GM19043 (cell line): ENCODE results near the gene MIDN.
A peak's percentile ranks its signal among the peaks of the same experiment; 100 is the strongest.
"Not testable (repeated sequence)": the region's sequence is repeated elsewhere in the genome, so short reads cannot be mapped to it uniquely, and the experiment has no call there.

Experiments used
- ATAC-seq: cut with Tn5 transposase; IDR thresholded peaks from one replicate; pipeline ENCODE4 v1.9.1; 2021; ENCODE audit warnings: low read depth; ENCODE audit not compliant: unreplicated experiment

Gene MIDN

GRCh38 chr19:1244693-1245451 is 3.5 kb upstream of the MIDN start:
- no peak for ATAC-seq

GRCh38 chr19:1245494-1246264 is 2.7 kb upstream of the MIDN start:
- no peak for ATAC-seq

GRCh38 chr19:1246265-1247087 is 1.9 kb upstream of the MIDN start:
- ATAC-seq: not testable (repeated sequence)

- no peak for ATAC-seq
Measured at GRCh38 chr19:1247748-1248138, 640 bp upstream of the MIDN start.

GRCh38 chr19:1248786-1249297 is 459 bp downstream of the MIDN start:
- ATAC-seq: peak; percentile 23

- ATAC-seq: peak; percentile 38
Measured at GRCh38 chr19:1249298-1249989, 1.1 kb downstream of the MIDN start.

- no peak for ATAC-seq
Measured at GRCh38 chr19:1249990-1250436, 1.6 kb downstream of the MIDN start.

- no peak for ATAC-seq
Measured at GRCh38 chr19:1250437-1251260, 2.3 kb downstream of the MIDN start.

- no peak for ATAC-seq
Measured at GRCh38 chr19:1251330-1252220, 3.2 kb downstream of the MIDN start.

- ATAC-seq: no peak
Measured at GRCh38 chr19:1252221-1252820, 3.9 kb downstream of the MIDN start.

GRCh38 chr19:1252821-1253513 is 4.6 kb downstream of the MIDN start:
- ATAC-seq: no peak

GRCh38 chr19:1253514-1254080 is 5.2 kb downstream of the MIDN start:
- ATAC-seq: no peak

GRCh38 chr19:1254081-1254527 is 5.7 kb downstream of the MIDN start:
- no peak for ATAC-seq

- no peak for ATAC-seq
Measured at GRCh38 chr19:1254530-1255185, 6.3 kb downstream of the MIDN start.

- no peak for ATAC-seq
Measured at GRCh38 chr19:1255186-1256161, 7.1 kb downstream of the MIDN start.
